ENCODE results near the gene HDAC5. TPM values are rescaled to one million over a fixed set of nuclear protein-coding genes. Genes with fewer than 3 reads are reported as not detected.

Gene HDAC5
- total RNA-seq, 4 donors from 2014 or later: 23.3 to 91.7 (median 42.4) TPM

DNA sequence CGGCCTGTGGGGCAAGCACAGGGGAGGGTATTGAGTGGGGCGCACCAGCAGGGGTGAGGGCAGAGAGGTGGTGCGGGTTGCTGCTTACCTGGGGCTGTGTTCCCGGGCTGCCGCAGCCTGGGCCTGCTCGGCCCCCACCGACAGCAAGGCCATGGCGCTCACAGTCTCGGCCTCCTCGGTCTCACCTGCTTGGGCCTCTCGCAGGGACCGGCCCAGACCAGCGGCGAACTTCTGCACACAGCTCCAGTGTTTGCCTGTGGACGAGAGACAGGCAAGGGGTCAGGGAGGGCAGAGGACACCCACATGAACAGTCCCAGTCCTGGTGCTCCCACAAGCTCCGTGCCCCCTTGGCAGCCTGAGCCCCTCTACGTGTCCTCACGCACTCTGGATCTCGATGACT lies 45.0 kb downstream of the HDAC5 start:
- TF ChIP-seq, protein P1, sequence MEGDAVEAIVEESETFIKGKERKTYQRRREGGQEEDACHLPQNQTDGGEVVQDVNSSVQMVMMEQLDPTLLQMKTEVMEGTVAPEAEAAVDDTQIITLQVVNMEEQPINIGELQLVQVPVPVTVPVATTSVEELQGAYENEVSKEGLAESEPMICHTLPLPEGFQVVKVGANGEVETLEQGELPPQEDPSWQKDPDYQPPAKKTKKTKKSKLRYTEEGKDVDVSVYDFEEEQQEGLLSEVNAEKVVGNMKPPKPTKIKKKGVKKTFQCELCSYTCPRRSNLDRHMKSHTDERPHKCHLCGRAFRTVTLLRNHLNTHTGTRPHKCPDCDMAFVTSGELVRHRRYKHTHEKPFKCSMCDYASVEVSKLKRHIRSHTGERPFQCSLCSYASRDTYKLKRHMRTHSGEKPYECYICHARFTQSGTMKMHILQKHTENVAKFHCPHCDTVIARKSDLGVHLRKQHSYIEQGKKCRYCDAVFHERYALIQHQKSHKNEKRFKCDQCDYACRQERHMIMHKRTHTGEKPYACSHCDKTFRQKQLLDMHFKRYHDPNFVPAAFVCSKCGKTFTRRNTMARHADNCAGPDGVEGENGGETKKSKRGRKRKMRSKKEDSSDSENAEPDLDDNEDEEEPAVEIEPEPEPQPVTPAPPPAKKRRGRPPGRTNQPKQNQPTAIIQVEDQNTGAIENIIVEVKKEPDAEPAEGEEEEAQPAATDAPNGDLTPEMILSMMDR (IDR thresholded peaks at IDR 0.05; ENCODE audit: low read depth): no peak

DNA sequence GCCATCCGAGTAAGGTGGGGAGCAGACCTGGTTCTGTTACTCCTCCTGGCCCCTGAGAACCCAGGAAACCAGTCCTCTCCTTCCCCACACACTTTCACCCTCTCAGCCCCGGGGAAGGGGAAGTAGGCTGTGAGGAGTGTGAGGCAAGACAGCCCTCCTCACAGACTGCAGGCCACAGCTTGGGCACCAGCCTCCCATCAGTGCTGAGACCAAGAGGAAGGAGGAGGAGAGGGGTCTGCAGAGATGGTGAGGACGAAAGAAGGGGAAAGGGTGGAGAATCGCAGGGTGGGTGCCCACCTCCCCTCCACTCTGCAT lies 45.9 kb downstream of the HDAC5 start:
- TF ChIP-seq, protein P1 (IDR thresholded peaks at IDR 0.05; ENCODE audit: low read depth): no peak

DNA sequence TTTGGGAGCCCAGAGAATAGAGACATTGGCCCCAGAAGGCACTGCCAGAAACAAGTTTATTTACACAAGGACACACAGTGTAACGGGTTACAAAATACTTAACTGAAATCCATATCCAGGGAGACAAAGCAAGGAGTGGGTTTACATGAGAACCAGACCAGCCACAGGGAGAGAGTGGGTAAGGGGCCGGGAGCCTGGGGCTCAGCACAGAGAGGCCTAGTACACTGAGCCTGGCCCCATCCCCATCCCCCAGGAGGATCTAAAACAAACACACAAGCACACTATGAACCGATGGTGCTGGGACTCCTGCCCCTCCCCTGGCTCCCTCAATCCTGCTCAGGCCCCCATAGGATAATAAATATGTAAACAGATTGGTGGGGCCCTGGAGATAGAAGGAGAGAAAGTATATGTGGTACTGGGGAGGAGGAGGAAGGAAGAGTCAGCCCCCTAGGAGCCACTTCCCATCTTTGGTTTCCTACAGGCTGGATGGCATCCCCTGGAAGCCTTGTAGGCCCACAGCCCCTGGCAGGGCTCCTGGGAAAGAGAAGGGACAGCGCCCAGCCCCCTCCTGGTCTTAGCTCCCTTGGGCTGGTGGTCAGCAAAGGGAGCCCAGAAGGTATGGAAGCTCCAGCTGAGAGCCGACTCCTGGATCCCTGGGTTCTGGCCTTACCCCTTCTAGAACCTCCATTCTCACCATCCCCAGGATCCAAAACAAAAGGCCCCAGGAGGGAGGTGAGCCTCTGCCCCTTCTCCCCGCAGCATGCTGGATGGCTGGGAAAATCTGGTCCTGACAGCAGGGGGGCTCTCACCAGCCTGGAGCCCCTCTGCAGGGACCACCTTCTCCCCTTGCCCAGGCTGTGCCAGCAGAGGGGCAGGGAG lies 46.5 kb downstream of the HDAC5 start:
- TF ChIP-seq, protein P1 (IDR thresholded peaks at IDR 0.05; ENCODE audit: low read depth): no peak

DNA sequence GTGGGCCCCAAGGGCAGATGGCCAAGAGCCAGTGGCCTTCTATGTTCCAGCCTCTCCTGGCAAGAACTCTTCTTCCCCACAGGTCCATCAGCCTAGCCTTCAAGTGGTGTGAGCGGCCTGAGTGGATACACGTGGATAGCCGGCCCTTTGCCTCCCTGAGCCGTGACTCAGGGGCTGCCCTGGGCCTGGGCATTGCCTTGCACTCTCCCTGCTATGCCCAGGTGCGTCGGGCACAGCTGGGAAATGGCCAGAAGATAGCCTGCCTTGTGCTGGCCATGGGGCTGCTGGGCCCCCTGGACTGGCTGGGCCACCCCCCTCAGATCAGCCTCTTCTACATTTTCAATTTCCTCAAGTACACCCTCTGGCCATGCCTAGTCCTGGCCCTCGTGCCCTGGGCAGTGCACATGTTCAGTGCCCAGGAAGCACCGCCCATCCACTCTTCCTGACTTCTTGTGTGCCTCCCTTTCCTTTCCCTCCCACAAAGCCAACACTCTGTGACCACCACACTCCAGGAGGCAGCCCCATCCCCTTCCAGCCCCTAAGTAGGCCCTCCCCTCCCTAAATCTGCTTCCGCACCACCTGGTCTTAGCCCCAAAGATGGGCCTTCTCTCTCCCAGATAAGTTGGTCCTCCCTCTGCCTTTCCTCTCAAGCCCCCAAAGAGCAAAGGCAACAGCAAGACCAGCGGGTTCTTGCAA lies 47.7 kb downstream of the HDAC5 start:
- TF ChIP-seq, protein P1 (IDR thresholded peaks at IDR 0.05; ENCODE audit: low read depth): no peak

DNA sequence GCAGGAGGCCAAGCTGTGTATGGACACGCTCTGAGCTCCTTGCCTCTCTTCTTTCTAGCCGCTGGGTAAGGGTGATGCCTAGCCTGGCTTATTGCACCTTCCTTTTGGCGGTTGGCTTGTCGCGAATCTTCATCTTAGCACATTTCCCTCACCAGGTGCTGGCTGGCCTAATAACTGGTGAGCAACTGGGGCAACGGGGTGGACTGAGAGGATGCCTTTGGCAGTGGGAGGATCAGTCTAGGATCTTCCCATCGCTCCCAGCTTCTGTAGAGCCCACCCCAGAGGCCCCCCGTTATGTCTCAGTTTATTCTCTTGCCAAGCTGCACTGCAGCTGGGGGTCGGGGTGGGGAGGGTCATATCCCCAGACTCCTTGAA lies 48.5 kb downstream of the HDAC5 start:
- TF ChIP-seq, protein P1 (IDR thresholded peaks at IDR 0.05; ENCODE audit: low read depth): no peak

DNA sequence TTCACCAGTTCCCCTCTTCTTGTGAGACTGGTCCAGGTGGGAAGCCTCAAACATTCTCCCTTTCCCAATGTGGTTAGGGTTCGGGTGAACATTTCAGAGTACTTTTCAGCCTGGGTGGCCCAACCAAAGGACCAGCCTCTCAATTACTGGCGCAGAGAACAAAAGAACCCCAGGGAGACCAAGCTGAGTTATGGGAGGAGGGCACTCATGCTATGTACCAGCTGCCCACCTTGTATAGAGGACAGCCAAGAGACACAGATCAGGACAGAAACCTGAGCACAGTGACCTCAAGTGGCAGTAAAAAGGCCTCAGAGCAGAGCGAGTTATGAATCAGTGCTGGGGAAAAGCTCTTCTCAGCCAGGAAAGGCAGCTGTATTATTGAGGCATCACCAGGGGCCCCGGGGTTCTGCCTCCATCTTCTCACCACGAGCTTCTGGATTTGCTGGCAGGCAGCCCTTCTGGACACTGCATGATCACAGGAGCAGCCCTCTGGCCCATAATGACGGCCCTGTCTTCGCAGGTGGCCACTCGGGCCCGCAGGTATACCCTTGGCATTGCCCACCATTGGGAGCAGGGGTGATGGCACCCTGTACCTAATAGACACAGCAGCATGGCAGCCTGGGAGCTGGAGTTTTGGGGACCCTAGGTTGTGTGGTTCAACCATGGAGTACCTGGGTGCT lies 49.1 kb downstream of the HDAC5 start:
- TF ChIP-seq, protein P1 (IDR thresholded peaks at IDR 0.05; ENCODE audit: low read depth): no peak

DNA sequence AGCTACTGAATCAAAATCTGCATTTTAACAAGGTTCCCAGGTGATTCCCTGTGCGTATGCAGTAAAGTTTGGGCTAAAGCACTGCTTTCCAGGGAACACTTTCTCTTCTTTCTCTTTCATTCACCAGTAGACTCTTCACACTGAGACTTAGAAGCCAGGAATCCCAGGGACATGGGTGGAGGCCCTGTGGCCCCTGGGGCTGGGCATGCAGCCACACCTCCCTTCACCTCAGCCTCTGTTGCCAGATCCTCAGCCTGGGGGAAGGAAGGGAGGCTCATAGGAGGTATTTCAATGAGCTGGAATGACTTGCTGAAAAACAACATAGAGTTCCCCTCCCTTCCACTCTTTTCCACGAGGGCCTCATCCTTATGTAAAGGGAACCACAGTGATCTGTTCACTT lies 51.7 kb downstream of the HDAC5 start:
- TF ChIP-seq, protein P1 (IDR thresholded peaks at IDR 0.05; ENCODE audit: low read depth): no peak
